GM19372 (cell line): ENCODE data around the gene SRRM3.
"Not testable (repeated sequence)": the region's sequence is repeated elsewhere in the genome, so short reads cannot be mapped to it uniquely, and the experiment has no call there.

Experiments used
- ATAC-seq: cut with Tn5 transposase; IDR thresholded peaks from one replicate; pipeline ENCODE4 v1.9.1; 2021; ENCODE audit warnings: mild to moderate bottlenecking, low read depth, moderate library complexity; ENCODE audit not compliant: unreplicated experiment

The SRRM3 gene, protein sequence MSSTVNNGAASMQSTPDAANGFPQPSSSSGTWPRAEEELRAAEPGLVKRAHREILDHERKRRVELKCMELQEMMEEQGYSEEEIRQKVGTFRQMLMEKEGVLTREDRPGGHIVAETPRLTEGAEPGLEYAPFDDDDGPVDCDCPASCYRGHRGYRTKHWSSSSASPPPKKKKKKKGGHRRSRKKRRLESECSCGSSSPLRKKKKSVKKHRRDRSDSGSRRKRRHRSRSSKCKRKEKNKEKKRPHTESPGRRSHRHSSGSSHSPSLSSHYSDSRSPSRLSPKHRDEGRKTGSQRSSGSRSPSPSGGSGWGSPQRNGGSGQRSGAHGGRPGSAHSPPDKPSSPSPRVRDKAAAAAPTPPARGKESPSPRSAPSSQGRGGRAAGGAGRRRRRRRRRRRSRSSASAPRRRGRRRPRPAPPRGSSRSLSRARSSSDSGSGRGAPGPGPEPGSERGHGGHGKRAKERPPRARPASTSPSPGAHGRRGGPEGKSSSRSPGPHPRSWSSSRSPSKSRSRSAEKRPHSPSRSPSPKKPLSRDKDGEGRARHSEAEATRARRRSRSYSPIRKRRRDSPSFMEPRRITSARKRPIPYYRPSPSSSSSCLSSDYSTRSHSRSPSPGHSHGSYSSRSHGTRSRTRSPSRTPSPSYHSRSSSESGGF

DNA sequence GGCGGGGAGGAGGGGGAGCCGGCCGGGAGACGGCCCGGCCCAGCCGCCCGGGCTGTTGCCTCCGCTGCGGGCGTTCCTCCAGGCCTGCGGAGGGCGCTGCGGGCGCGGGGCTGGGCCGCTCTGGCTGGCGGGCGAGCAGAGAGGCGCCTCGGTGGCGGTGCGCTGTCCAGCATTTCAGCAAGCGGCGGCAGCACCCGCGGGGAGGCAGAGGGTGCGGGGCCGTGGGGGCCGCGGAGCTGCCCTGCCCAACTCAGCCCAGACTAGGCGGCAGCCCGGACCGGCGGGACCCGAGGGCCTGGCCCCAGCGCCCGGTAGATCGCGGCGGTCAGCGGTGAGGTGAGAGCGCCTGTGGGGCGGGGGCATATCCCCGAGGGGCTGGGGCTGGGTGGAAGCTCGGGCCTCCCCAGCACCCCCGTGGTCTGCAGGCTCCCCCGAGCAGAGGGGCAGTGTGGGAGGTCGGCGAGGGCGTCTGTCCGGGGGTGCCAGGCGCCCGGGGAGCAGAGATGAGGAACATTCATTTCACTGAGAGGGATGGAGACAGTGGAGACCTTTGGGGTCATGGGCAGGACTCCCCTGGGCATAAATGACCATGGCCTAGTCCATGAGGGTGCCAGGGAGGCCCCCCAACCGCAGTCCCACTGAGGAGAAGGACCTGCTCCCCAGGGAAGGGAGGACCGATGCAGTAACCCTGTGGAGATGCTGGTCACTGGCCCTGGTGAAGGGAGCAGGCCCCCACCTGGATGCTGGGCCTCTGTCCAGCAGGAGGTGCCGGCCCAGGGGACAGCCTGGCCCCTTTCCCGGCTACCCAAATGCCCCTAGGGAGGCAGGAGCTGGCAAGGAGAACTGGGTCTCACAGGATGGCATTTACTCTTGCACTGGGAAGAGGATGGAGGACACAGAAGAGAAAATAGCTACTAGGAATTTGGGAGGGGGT, at the start of gene SRRM3:
SRRM3 (plus strand) TSS at position 165 of the 934 bp plus-strand sequence. CDS start 33,171 bp downstream, outside the sequence.
- no peak for ATAC-seq

DNA sequence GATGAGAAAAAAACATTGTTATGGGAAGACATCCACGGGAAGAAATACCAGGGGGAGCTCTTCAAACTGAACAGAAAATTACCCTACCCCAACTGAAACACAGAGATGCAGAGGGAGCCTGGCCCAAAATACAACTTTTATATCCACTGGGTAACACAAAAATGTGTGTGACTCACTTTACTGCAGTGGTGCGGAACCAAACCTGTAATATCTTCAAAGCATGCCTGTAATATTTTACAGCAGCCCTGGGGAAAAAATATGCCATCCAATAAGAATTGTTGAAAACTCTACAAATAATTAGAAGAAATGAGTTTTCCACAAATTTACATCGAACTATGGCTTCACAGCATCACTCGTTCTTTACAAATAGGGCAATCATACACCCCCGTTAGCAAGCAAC, 49.8 kb upstream of the SRRM3 start:
- ATAC-seq: no peak

DNA sequence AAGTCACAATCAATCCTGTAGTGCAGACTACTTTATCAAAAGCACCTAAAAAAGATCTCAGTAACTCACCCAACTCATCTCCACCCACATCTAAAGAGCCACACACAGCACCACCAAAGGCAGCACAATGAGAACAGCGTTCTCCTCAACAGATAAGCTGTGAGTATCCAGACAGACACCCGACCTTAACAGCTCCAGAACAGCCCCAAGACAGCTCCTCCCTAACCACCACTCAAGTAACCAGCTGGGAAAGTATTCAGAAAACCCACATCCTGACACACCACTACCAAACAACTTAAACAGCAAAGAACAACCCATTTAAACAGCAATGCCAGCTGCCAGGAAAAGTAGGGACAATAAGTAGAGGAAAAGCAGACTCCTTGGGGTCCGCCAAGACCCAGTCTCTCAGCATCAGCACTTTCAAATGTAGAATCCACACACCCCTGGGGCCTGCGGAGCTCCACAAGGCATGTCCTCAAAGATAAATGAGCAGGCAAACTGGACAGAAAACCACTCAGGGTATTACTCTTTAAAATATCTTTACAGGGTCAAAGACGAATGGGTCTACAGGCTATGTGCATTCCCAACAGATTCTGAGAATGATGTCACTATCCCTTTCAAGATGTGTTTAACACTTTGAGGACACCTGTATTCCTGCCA, 48.0 kb upstream of the SRRM3 start:
- ATAC-seq: not testable (repeated sequence)

DNA sequence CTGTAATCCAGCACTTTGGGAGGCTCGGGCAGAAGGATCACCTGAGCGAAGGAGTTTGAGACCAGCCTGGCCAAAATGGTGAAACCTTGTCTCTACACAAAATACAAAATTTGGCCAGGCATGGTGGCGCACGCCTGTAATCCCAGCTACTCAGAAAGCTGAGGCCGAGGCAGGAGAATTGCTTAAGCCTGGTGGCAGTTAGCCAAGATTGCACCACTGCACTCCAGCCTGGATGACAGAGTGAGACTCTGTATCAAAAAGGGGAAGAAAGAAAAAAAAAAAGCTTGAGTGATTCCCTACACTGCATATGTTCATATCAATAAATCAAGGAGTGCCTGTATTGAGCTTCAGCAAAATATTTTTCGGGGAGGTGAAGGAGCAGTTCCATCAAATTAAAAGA, 45.8 kb upstream of the SRRM3 start:
- ATAC-seq: no peak

DNA sequence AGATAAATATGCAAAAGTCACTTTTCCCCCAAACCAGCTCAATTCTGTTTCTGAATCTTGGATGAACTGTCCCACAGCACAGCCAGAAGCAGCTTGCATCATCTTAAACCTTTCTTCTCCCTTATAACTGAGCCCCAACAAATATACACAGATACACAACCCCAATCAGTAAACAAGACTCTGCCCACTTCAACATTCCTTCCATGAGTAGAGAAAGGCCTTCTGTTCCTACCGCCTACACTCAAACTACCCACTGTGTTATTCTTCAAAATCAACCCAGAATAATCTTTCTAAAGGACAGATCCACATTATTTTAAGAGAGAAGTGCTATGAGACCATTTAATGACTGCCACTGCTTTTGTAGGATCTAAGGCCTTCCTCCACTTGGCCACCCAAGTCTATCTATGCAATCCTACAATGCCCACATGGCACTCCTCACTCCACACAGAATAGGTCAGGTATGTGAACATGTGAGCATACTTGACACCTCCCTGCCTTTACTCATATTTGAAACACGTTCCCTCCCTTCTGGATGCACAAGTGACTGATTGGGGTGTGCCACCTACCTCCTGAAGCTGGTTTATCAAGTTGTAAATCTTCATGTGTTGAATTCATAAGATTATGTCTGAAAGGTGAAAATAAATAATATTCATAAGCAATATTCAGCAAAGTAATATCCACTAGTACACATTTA, 44.6 kb upstream of the SRRM3 start:
- ATAC-seq: not testable (repeated sequence)

DNA sequence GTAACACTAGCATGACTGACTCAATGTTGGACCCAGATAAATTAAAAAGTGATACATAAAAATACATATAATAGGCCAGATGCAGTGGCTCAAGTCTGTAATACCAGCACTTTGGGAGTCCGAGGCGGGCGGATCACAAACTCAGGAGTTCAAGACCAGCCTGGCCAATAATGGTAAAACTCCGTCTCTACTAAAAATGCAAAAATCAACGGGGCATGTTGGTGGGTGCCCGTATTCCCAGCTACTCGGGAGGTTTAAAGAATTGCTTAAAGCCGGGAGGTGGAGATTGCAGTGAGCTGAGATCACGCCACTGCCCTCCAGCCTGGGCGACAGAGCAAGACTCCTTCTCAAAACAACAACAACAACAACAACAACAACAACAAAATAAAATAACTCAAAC, 43.3 kb upstream of the SRRM3 start:
- not testable (repeated sequence) for ATAC-seq

DNA sequence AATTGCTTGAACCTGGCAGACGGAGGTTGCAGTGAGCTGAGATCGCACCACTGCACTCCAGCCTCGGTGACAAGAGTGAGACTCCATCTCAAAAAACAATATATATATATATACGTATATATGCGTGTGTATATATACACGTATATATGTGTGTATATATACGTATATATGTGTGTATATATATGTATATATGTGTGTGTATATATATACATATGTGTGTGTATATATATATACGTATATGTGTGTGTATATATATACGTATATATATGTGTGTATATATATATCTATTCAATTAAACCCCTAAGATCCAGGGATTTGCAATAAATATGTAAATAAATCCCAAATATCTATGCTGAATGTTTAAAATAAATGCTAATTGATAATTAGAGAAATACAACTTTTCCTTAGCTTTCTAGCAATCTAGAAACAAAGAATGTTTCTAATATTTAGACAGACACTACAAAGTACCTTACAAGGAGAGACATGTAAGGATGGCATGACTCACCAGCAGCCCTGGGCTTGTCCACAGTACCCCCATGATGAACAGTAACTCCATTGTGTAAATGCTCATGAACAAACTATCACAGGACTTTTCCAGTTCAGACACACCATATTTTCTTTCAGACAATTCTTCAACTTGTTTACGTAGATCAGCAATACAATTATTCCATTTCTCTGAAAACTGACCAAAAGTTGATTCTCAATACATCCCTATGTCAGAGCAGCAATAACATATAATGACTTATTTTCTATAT, 39.1 kb upstream of the SRRM3 start:
- not testable (repeated sequence) for ATAC-seq

DNA sequence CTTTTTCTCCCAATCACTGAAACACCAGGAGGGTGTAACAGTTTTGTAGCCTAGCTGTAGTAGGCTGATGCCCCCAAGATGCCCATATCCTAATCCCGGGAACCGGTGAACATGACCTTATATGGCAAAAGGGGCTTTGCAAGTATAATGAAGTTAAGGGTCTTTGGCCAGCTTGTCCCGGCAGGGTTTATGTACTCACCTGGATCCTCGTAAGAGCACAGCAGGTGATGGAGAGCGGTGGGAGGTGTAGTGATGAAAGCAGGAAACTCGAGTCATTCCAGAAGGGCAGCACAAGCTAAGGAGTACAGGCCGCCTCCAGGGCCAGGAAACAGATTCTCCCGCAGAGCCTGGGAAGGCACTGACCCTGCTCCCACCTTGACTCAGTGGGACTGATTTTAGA, 37.9 kb upstream of the SRRM3 start:
- not testable (repeated sequence) for ATAC-seq

DNA sequence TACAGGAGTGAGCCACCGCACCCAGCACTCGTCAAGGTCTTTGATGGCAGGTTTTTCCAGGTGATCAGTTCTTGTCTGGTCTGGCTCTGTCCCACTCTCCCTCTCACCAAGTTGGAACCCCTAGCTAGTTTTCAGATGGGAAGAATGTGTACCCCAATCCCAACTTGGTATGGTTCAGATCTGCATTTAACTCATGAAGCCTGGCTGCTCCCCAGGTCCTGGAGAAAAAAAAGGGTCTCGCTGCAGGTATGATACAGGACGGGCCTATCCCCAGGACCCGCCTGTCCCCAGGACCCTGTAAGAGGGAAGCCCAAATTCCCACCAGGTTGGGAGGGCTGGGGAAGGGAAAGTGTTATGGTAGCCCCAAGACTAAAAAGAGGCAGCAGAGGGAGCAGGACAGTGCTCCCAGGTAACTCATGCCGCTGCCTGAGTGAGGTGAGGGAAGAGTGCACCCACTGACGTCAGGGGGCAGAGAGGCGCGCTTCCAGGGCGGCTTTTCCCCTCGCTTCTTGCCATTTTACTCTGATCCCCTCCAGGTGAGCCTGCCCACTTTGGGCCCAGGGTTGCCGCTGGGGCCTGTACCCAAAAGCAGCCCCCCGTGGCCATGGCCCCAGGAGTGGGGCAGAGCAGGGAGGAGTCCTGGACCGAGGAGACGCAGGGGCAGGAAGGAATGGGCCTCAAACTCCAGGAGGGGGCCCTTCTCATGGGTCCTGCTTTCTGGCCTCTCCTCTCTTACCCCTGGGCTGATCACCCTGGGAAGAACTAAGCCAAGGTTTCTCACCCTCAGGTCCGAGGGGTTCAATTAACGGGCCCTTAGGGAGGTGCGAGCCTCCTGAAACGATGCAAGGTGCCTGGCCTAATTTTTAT, 36.4 kb upstream of the SRRM3 start:
- no peak for ATAC-seq

DNA sequence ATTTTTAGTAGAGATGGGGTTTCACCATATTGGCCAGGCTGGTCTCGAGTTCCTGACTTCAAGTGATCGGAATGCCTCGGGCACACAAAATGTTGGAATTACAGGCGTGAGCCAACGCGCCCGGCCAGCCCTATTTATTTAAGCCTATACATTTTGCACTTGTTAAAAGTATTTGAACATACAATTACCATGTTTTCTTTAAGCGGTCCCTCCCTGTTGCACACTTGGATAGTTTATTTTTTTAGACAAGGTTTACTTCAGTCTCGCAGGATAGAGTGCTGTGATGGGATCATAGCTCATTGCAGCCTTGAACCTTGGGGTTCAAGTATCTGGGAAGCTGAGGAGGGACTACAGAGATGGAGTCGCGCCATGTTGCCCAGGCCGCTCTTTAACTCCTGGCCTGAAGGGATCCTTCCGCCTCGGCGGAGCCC, 35.7 kb upstream of the SRRM3 start:
- no peak for ATAC-seq

DNA sequence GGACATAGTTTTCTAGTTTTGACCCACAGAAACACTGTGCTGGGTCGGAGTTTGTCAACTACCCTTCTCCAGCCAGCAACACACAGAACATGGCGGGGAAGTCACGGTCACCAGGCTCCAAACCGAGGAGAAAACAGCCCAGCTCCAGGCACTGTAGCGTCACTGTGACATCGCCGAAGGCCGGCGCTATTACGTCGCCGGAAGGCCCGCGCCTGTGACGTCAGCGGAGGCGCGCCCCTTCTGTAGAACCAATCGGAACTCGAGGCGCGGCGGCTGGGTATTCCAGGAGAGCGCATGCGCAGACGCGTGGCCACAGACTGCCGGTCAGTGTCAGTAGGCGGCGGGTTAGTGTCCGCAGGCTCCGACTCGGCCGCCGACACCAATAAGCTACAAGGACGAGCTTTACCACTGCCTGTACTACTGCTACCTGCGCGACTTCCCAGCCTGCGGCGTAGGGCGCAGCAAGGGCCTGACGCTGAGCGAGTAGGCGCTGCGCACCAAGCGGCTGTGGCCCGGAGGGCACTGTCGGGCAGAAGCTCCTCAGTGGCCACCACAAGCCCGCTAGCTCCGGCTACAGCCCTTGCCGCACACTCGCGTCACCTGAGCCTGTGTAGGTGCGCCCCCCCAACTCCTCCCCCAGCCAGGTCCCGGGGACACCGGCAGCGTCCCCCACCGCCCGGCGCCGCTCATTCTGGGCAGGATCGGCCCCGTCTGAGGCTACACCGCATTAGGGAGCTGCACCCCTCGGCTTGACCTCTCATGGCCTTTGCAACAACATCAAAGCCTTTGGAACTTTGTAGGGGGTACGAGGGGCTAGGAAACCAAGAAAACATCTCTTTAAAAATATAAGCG, 35.1 kb upstream of the SRRM3 start:
- peak; percentile 92 for ATAC-seq

DNA sequence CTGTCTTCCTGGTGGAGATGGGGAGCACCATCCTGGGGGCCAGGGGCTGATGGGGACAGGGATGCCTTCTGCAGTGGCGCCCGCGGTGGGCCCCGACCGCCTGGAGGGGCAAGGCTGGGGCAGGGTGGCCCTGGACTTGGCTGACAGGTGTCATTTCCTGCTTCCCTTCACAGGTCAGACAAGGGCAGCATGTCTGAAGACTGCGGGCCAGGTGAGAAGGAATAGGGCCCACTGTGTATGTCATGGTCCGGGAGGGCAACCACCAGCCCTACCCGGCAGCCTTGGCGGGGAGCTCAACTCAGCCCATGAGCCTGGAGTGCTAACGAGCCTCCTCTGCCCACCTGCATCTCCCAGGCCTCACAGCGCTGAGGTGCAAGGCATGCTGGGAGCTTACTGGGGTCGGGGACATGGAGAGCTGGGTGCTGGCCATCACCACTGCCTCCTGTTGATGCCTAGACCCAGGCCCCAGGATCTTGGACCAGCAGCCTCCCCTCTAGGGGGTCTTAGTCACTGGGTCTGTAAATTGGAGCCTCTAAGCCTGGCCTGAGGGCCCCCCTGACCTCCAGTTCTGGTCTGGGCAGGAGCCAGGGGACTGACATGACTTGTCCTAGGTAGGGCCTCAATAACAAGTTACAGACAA, 28.0 kb upstream of the SRRM3 start:
- no peak for ATAC-seq

DNA sequence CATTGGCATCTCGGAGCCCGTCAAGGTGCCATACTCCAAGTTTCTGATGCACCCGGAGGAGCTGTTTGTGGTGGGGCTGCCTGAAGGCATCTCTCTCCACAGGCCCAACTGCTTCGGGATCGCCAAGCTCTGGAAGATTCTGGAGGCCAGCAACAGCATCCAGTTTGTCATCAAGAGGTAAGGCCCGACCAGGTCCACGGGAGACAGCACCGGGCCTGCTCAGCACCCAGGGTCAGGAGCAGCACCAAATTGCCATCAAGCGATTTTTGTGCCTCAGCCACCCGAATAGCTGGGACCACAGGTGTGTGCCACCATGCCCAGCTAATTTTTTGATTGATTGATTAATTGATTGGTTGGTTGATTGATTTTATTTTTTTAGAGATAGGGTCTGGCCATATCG, 24.7 kb upstream of the SRRM3 start:
- not testable (repeated sequence) for ATAC-seq

DNA sequence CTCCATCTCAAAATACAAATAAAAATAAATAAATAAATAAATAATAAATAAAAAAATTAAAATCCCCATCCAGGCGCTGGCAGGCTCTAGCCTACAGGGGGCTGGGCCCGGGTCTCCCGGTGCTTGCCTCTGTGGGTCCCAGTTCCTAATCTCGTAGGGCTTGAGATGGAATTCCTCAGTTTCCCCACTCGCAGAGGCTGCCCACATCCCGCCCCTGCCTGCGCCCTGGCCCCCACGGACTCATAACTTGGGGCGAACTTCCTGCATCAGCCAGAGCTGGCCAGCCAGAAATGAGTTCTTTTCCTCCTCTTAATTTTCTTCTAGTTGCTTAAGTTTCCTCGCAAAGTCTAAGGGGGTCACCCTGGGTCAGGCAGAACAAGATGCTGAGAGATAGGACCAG, 22.0 kb upstream of the SRRM3 start:
- no peak for ATAC-seq

DNA sequence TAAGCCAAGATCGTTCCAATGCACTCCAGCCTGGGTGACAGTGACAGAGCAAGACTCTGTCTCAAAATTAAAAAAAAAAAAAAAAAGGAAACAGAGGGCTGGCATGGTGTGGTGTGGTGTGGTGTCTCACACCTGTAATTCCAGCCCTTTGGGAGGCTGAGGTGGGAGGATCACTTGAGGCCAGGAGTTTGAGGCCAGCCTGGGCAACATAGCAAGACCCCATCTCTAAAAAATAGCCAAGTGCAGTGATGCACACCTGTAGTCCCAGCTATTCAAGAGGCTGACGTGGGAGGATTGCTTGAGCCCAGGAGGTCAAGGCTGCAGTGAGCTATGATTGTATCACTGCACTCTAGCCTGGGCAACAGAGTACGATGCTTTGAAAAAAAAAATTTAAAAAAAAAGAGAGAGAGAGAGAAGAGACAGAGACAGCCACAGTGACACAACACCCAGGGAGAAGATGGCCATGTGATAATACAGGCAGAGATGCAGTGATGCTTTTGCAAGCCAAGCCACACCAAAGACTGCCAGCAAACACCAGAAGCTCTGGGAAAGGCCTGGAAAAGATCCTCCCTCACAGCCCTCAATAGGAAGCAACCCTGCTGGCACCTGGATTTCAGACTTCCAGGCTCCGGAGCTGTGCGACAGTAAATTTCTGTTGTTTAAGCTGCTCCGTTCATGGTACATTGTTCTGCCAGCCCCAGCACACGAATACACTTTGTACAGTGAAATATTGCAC, 19.3 kb upstream of the SRRM3 start:
- ATAC-seq: no peak
